Measurements from ENCODE around the gene CLDN5.
A peak's percentile ranks its signal among the peaks of the same experiment; 100 is the strongest.

Gene CLDN5

GRCh38 chr22:19478901-19479354 is 45.3 kb downstream of the CLDN5 start, which contains the start of gene UFD1 (continued):
- TF ChIP-seq KLF8 (tag by site-specific recombination; IDR thresholded peaks at IDR 0.05) (peak; percentile 88), ZNF280D (tag by site-specific recombination; IDR thresholded peaks at IDR 0.05) (no peak), ZNF626 (tag by site-specific recombination; IDR thresholded peaks at IDR 0.05) (no peak), ZNF621 (tag by site-specific recombination; IDR thresholded peaks at IDR 0.05) (no peak), ZNF10 (tag by site-specific recombination; IDR thresholded peaks at IDR 0.05) (0 out of 2 replicates have a peak, but pooled peaks have one; percentile 23), ZNF174 (tag by site-specific recombination; IDR thresholded peaks at IDR 0.05) (no peak), EGR2 (tag by site-specific recombination; IDR thresholded peaks at IDR 0.05; ENCODE audit: low read depth) (no peak)

GRCh38 chr22:19478045-19478900 is 45.9 kb downstream of the CLDN5 start:
- POLR2A ChIA-PET: interaction anchor here (1.7 to 3.4 kb wide), 2 partner anchors 31 to 299 kb away, joined by 3 to 20 read pairs; partner anchors contain the start of genes C22orf39 and SLC25A1
- TF ChIP-seq ZFP69B (tag by site-specific recombination; IDR thresholded peaks at IDR 0.05) (no peak), ZFHX2 (tag by site-specific recombination; conservative IDR thresholded peaks at IDR 0.05) (no peak), KLF9 (tag by site-specific recombination; IDR thresholded peaks at IDR 0.05; ENCODE audit: low read depth) (no peak), ZNF335 (tag by site-specific recombination; conservative IDR thresholded peaks at IDR 0.05) (peak; percentile 57), KLF1 (tag by site-specific recombination; IDR thresholded peaks at IDR 0.05) (no peak), ZBTB7A (tag by site-specific recombination; IDR thresholded peaks at IDR 0.05; ENCODE audit: low read depth) (no peak), OVOL3 (tag by site-specific recombination; IDR thresholded peaks at IDR 0.05) (no peak), ZNF184 (tag by site-specific recombination; IDR thresholded peaks at IDR 0.05) (no peak), HIC1 (tag by site-specific recombination; IDR thresholded peaks at IDR 0.05) (no peak), ZNF175 (tag by site-specific recombination; IDR thresholded peaks at IDR 0.05) (no peak), ZNF645 (tag by site-specific recombination; IDR thresholded peaks at IDR 0.05) (no peak), ZNF501 (tag by site-specific recombination; IDR thresholded peaks at IDR 0.05) (no peak), ZNF140 (tag by site-specific recombination; IDR thresholded peaks at IDR 0.05) (no peak), ZNF133 (tag by site-specific recombination; IDR thresholded peaks at IDR 0.05) (no peak), ZNF16 (tag by site-specific recombination; IDR thresholded peaks at IDR 0.05; ENCODE audit: low read depth) (no peak), BCL6B (tag by site-specific recombination; IDR thresholded peaks at IDR 0.05) (no peak), ZBTB6 (tag by site-specific recombination; IDR thresholded peaks at IDR 0.05) (no peak), SCRT1 (tag by site-specific recombination; IDR thresholded peaks at IDR 0.05; ENCODE audit: borderline replicate concordance) (peak; percentile 90), ZNF843 (tag by site-specific recombination; IDR thresholded peaks at IDR 0.05) (no peak), ZBTB21 (tag by site-specific recombination; IDR thresholded peaks at IDR 0.05) (no peak), SCRT2 (tag by site-specific recombination; IDR thresholded peaks at IDR 0.05) (peak; percentile 99)
- CTCF ChIA-PET: interaction anchor here (0.6 to 4.6 kb wide), 12 partner anchors 10 to 716 kb away, joined by 3 to 31 read pairs (median 3); partner anchors contain the start of genes C22orf39 and ESS2
- peak overlapping the region; percentile 77 for H3K4me3 ChIP-seq (ENCODE audit: low read depth, low read length)
- H3K36me3 ChIP-seq (ENCODE audit: control insufficient read depth in 2 of 2, insufficient read depth in 1 of 2, low read length in 2 of 2): peaks cover 2 to 47% of the 10 kb centered on the region in 2 experiments
- H3K27ac ChIP-seq (ENCODE audit: extremely low read depth, low read depth, low read length): peak overlapping the region; percentile 86
- no peaks in the 10 kb centered on the region for H3K4me1 ChIP-seq (ENCODE audit: control insufficient read depth, insufficient read depth, low read length)
- H3K9me3 ChIP-seq (ENCODE audit: control insufficient read depth, insufficient read depth, low read depth, low read length): no peaks in the 10 kb centered on the region
